GM18868 (cell line): ENCODE data around the gene TMC8.
"Not testable (repeated sequence)": the region's sequence is repeated elsewhere in the genome, so short reads cannot be mapped to it uniquely, and the experiment has no call there.

Experiments
- ATAC-seq: cut with Tn5 transposase; IDR thresholded peaks from one replicate; pipeline ENCODE4 v1.9.1; 2021; ENCODE audit warnings: mild to moderate bottlenecking, moderate library complexity; ENCODE audit not compliant: unreplicated experiment

Gene TMC8

GRCh38 chr17:78108726-78109488, 21.7 kb upstream of the TMC8 start:
- no peak for ATAC-seq

- ATAC-seq = no peak
These were observed 21.1 kb upstream of the TMC8 start for GRCh38 chr17:78109489-78109761.

GRCh38 chr17:78110363-78111015, 20.1 kb upstream of the TMC8 start:
- no peak for ATAC-seq

- no peak for ATAC-seq
These were observed 19.4 kb upstream of the TMC8 start for GRCh38 chr17:78111016-78111726.

GRCh38 chr17:78111727-78112517, 18.6 kb upstream of the TMC8 start:
- no peak for ATAC-seq

- no peak for ATAC-seq
These were observed 17.8 kb upstream of the TMC8 start for GRCh38 chr17:78112518-78113471.

- no peak for ATAC-seq
These were observed 16.5 kb upstream of the TMC8 start for GRCh38 chr17:78113804-78114785.

GRCh38 chr17:78114831-78115723, 15.5 kb upstream of the TMC8 start:
- no peak for ATAC-seq

GRCh38 chr17:78115803-78116202, 14.8 kb upstream of the TMC8 start:
- ATAC-seq = not testable (repeated sequence)

GRCh38 chr17:78116411-78116810, 14.2 kb upstream of the TMC8 start:
- ATAC-seq = no peak

- no peak for ATAC-seq
These were observed 13.3 kb upstream of the TMC8 start for GRCh38 chr17:78117027-78117981.

GRCh38 chr17:78118801-78119241, 11.8 kb upstream of the TMC8 start:
- ATAC-seq = no peak

- ATAC-seq = no peak
These were observed 10.0 kb upstream of the TMC8 start for GRCh38 chr17:78120537-78120936.

GRCh38 chr17:78120971-78121800, 9.4 kb upstream of the TMC8 start:
- ATAC-seq = no peak

- no peak for ATAC-seq
These were observed 8.8 kb upstream of the TMC8 start for GRCh38 chr17:78121801-78122215.
